Adrenal gland (tissue), 5 donors: Measurements from ENCODE around the gene MMADHC.

Experiments used
- POLR2A ChIP-seq, 2 donors: fragments of 450-650 bp; IDR thresholded peaks; one replicate each; pipeline ENCODE4 v1.6.1; 2017; ENCODE audit warnings: antibody characterized with exemption in 2 of 2, mild to moderate bottlenecking in 2 of 2, moderate library complexity in 1 of 2
- TF ChIP-seq, protein P1 (sequence below), 6 experiments: fragments of 450-650 bp in 4 of 6; fragments of 200-600 bp in 2 of 6; sonication (generic) in 1 of 6; IDR thresholded peaks; 1 replicate in 5 of 6; 2 replicates in 1 of 6; pipeline versions ENCODE4 v1.5.1 to v1.8.0; 2016 to 2021; ENCODE audit warnings: antibody characterized with exemption in 6 of 6, mild to moderate bottlenecking in 2 of 6, moderate library complexity in 1 of 6
- donor health status: DM: no; HTN: no; CAD: no.

DNA sequence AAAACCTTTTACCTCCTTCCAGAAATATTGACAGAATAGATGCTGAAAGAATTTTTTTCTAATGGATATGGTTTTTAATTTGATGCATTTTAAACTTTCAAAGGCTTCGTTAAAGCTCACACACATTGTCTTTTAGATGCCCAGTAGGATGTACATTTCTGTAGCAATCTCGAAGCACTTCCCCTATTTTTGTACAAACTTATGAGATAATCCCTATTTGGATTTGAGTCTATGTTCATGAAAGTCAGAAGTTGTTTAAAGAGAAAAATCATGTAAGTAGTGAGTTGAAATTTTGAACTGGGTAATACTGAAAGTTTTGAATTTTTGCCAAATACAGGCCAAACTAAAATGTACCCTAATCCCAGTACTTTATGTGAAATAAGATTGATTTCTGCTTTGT lies 38.1 kb upstream of the MMADHC start:
- TF ChIP-seq, protein P1, sequence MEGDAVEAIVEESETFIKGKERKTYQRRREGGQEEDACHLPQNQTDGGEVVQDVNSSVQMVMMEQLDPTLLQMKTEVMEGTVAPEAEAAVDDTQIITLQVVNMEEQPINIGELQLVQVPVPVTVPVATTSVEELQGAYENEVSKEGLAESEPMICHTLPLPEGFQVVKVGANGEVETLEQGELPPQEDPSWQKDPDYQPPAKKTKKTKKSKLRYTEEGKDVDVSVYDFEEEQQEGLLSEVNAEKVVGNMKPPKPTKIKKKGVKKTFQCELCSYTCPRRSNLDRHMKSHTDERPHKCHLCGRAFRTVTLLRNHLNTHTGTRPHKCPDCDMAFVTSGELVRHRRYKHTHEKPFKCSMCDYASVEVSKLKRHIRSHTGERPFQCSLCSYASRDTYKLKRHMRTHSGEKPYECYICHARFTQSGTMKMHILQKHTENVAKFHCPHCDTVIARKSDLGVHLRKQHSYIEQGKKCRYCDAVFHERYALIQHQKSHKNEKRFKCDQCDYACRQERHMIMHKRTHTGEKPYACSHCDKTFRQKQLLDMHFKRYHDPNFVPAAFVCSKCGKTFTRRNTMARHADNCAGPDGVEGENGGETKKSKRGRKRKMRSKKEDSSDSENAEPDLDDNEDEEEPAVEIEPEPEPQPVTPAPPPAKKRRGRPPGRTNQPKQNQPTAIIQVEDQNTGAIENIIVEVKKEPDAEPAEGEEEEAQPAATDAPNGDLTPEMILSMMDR (IDR thresholded peaks at IDR 0.05), result no peak
- no peak for TF ChIP-seq POLR2A (IDR thresholded peaks at IDR 0.05)
